Measurements from ENCODE around the gene RNU5B-1. TPM values are rescaled to one million over a fixed set of nuclear protein-coding genes. Genes with fewer than 3 reads are reported as not detected.

Gene RNU5B-1
- total RNA-seq, 1 donor from 2014 or later: 30.4 TPM

DNA sequence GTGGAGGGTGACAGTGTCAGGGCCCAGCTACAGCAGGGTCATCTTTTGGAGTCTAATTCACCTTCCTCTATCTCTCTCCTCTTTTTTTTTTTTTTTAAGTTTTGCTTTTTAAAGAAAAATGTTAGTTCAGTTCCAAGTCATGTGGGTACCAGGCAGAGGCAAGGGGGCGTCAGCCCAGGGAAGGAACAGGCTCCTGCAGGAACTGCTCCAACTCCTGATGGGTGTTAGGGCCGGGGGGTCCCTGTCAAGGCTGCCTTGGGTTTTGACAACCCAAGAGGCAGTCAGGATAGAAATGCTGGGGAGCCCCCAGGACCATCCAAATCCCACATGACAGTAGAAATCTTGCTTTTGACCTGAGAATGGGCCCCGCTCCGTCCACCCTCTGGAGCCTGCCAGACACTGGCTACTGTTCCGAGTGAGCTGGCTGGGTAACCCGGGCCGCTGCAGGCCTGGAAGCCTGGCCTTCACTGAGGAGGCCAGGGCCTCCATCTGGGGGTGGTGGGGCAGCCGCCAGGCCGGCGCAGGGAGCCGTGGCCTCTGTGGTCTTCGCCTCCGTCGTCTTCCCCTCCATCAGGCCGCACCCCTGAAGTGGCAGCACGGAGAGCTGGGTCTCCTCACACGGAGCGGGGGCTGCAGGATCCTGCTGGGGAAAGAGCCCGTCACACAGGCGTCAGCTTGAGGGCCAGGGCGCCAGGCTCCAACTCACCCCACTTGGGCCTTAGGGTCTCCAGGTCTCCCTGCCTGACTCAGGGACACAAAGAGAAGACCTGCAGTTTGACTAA lies 24.2 kb downstream of the RNU5B-1 start:
- no peak for ATAC-seq

DNA sequence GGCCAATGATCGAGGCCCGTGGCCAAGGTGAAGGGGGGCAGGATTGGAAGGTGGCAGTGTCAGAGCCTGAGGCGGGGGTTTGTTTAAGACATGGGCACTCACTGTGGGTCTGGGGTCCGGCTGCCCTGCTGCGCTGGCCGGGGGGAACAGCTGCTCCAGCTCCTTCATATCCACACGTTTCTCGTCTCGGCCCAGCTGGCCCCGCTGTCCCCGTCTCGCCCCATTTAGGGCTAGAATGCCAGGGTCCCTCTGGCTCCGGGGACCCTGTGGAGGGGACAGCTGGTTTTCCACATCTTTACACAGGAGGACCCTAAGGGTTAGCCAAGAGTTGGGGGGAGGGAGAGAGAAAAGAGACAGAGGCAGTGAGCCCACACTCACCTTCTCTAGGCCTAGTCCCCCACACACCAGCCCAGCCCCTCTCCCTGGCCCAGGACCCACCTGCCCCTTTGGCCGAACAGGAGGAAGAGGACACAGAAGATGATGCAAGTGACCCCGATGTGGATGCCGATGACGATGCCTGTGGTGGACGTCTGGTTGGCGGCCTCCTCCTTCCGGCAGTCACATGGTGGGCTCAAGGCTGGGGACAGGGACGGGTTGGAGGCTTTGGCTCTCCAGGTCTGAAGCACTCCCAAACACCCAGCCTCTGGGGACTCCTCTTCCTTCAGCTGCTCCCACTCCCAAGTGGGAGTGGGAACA lies 25.0 kb downstream of the RNU5B-1 start:
- no peak for ATAC-seq

DNA sequence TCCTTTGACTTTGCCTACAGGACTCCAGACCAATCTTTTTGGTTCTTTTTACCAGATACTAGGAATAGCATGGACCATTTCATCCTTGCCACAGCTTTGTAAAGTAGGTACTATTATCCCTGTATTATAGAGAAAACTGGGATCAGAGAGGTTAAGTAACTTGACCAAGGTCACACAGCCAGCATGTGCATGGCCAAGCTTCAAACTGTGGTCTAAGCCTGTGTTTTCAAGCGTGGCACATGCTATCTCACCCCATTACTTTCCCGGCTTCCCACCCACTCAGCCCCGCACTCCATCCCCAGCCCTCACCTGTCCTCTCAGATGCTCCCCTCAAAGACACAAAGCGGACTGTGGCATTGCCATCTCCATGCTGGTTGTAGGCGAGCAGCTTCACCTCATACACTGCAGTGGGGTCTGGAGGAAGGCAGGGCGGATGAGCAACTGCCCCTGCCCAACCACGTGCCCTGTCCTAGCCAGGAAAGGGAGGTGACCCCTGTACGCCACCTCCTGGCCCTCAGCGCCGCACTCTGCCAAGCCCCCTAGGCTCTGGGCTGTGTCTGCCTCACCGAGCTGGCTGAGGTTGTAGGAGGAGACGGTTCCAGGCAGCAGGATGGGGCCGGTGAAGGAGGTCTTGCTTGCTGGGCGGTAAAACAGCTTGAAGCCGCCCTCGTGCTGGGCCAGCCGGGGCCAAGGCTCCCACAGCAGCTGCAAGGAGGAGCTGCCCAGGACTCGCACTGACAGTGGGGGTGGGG lies 25.7 kb downstream of the RNU5B-1 start:
- no peak for ATAC-seq

DNA sequence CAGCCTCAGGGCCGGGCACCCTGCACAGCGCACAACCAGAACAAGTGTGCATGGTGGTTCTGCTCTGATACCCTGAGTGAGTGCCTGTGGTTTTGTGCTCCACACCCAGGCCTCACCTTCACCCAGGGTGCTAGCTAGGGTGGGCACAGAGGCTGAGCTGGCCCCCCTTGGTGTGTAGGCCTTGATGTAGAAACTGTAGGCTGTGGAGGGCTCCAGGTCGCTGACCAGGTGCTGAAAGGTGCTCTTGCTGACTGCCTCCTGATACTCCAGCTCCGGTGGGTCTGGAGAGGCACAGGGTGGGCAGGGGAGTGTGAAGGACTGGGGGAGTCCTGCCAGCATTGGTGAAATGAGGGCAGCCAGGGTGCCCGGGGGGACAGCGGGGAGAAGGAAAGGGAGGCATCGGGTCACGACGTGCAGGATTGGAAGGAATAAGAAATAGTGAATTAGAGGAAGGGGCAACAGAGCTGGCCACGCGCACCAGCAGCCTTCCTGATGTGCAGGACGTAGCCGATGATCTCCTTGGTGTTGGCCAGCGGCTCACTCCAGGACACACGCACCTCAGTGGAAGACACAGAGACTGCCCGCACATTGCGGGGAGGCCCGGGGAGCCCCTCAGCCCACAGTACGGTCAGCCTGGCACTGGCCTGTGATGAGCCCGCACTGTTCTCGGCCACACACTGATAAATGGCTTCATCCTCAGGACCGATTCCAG lies 26.6 kb downstream of the RNU5B-1 start:
- ATAC-seq: no peak

DNA sequence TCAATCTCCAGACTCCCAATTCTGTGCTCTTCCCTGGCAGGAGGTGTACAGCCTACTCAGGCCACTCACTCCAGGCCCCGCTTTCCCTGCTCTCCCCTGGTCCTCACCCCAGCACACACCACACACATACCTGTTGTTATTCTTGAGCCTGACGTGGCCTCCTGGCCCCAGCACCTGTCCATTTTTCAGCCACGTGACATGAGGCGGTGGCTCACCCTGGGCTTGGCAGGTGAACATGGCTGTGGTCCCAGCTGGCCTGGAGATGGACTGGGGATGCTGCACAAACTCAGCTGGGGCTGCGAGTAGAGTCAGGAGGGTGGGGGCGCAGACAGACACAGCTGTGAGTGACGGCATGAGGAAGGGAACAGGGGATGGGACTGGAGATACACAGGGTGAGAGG lies 27.3 kb downstream of the RNU5B-1 start:
- ATAC-seq: no peak

DNA sequence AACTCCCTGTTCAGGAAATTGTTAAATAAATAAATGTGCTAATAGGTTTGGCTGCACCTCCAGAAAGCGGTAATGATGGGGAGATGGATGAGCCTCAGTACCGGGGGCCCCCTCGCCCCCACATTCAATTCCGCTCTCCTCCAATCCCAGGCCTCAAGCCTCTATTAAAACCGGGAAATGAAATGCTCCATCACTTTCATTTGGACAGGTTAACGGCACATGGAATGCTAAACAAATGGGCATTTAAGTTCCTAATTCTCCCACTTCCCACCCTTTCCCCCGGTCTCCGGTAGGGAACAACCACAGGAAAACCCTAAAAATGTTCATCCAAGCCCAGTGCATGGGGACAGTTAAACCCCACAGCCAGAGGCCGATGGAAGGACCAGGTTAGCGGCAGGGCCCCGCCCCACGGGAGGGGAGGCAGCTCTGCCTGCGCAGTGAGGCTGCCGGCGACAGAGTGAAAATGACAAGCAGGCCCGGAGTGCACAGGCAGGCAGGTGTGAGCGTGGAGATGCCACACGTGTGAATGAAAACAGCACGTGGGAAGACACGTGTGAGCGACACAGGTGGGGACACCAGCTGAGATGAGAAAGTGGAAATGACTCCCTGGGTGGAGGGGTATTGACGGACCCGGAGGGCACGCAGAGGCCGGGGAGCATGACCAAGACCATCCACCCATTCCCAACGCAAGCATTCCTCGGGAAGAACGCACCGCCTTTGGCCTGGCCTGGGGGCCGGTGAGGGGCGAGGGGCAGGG lies 28.1 kb downstream of the RNU5B-1 start:
- no peak for ATAC-seq

DNA sequence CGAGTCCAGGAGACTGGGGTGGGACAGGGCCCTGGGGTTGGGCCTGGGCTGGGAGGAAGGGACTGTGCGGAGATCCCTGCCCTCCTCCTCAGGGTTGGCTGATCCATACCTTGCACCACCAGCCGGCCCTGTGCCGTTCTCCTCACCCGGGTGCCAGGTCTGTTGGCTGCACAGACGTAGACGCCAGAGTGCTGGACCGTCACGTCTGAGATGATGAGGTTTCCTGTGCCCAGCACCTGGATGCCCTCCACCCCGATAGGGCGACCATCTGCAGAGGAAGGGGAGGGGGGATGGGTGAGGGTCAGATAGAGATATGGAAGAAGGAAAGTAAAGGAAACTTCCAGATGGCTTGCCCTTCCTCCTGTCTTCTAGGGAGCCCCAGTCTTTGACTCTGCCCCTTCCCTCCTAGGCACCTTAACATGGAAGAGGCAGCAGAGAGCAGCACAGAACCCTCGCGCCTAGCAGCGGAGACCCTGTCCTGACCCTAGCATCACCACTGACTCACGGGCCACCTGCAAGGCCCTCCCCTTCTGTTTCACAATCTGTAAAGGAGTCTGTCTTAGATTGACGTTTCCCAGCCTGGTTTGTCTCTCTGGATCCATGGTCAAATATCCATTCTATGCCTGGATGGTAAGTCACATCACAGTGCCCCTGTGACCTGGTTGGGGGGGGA lies 28.8 kb downstream of the RNU5B-1 start:
- no peak for ATAC-seq

DNA sequence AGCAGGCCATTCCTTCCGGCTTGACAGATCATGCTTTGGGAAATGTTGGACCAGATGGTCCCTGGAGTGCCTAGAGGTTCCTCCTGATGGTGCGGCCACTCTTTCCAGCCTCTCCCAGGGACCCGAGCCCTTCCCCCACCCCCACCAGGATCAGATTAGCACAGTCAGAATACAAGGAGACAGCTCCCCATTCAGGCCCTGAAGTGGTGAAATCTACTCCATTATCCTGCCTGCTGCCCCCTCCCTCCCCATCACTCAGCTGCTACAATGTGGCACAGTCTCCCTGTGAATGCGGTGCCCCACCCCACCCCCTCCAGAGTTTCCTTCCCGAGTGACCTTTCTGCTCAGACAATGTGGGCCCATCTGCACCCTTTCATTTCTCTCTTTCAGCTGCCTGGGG lies 29.4 kb downstream of the RNU5B-1 start:
- ATAC-seq: no peak

DNA sequence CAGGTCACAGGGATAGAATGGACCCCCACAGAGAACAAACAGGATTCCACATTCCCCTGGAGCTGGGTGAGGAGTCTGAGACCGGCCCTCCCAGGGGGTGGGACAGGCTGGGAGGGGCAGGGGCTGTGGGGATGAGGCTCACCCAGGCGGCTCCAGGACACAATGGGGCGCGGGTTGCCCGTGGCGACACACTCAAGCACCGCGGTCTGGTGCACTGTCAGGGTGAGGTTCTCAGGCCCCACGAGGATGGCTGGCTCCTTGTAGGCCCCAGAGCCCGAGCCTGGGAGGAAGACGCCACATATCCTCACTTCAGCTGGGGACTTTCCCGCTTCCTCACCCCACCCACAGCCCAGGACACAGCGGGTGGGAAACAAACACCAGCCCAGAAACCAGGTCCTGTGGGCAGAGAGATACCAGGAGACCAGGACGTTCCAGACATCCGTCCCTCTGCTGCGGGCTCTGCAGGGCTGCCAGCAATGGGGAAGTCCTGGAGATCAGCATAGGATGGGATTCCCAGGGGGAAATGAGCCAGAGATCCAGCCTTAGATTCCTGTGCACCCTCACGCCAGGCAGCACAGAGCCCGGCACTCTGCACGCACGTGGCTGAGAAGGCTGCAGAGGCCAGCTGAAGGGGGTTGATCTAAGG lies 30.2 kb downstream of the RNU5B-1 start:
- no peak for ATAC-seq

DNA sequence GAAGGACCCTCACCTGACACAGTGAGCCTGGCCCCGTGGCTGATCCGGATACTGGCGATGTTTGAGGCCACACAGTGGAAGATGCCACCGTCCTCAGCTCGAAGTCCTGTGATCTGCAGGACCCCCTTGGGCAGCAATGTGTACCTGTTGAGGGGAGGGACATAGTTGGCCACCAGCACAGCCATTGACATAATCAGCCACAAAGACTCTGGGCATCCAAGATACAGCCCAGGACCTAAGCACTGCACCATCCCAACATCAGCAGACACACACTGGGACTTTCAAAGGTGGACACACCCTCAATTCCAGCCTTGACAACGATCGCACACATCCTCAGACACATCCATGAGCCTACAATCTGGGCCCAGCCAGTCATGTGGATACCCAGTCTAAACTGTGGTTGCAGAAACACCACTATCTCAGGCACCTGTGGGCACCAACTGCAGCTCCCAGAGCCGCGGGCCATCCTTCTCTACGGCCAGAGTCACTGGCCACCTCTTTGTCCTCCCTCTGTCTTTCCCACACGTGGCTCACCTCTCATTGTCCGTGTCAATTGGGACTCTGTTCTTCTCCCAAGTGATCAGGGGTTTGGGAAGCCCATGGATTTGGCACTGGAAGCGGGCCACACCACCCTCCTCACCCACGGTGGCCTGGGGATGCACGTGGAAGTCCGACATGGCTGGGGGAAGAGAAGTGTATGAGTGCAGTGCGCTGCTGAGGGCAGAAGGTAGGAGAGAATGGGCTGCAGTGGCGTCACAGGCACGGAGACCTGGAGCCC lies 31.0 kb downstream of the RNU5B-1 start:
- no peak for ATAC-seq

DNA sequence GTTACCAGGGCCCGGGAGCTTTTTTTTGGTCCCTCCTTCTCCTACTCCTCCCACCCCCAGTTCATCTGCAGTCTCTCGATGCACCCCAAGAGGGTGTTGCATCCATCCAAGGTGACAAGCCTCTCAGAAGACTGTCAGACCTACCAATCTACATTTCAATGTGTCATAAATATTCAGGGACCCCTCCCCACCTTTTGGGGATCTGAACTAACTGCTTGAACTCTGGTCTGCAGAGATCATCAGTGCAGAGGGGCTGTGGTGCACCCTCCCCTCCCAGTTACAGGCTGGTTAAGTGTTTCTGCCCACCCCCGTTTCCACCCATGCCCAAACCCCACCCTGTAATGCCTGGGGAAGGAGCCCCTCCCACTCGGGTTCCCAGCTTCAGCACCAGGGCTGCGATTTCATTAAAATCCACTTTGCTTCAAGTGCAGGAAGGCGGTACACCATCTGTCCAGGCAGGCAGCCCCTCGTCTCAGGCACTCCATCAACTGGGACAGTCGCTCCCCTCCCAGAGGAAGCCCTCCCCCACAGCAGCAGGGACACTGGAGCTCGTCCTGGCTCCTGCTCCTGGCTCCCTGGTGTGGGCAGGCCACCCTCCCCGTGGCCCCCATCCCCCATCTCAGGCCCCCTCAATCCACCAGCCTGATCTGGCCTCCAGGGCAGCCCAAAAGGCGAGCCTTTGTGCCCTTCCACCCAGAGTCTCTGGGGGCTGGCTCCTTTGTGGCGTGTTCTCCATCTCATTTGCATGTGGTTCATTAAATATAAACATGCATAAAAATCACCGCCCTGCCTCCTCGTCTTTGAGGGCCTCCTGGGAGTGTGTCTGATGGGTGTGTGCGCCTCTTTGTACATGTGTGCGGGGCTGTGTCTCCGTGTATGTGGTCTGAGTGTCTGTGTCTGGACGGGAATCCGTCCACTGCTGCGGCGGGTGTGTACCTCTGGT lies 32.3 kb downstream of the RNU5B-1 start:
- no peak for ATAC-seq

DNA sequence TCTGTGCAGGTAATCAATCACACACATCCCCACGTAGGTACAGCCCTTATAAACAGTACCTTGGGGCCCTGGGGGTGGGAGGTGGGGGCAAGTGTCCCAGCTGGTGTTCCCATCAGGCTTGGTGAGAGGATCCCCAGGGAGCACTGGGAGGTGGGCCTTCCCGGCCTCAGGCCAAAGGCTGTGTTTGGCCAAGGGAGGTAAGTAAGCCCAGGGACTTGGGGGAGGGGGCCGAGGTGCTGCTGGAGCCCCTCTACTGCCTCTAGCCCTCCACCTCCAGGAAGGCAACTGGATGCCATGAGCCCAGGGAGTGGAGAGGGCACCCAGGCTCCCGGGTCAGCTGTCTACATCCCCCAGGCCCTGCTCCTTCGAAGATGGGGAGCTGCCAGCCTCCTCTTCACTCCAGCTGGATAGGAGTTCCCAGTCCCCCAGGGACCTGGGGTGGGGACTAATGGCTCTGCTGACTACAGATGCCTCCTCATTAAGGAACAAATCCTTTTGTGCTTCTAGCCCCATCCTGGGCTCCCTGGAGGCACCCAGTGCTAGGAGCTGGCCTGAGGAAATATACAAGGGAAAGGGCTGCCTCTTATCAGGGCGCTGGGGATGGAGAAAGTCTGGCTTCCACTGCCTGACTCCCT lies 33.1 kb downstream of the RNU5B-1 start:
- no peak for ATAC-seq

DNA sequence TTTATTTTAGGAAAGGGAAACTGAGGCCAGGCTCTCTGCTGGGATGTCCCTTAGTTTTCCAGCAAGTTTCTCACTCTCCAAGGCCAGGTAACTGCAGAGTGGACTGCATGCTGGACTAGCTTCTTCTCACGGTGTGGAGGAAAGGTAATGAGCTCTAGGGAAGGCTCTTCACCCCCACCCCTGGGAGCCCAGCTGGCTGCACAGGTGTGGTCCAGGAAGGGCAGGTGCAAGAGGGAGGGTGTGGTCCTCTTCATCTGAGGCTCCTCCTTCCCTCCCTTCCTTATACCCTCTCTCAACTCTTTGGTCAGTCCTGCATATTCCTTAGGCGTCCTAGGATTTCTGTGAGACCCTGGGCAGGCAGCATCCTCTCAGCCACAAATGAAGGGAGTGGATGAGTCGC lies 33.9 kb downstream of the RNU5B-1 start:
- no peak for ATAC-seq

DNA sequence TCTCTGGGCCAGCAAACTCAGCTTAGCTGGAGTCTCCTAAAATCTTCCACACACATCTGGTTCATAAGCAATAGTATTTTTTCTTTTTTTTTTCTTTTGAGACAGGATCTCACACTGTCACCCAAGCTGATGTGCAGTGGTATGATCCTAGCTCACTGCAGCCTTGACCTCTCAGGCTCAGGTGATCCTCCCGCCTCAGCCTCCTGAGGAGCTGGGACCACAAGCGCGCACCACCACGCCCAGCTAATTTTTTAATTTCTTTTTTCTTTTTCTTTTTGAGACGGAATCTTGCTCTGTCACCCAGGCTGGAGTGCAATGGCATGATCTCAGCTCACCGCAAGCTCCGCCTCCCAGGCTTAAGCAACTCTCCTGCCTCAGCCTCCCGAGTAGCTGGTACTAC lies 34.3 kb downstream of the RNU5B-1 start:
- no peak for ATAC-seq

DNA sequence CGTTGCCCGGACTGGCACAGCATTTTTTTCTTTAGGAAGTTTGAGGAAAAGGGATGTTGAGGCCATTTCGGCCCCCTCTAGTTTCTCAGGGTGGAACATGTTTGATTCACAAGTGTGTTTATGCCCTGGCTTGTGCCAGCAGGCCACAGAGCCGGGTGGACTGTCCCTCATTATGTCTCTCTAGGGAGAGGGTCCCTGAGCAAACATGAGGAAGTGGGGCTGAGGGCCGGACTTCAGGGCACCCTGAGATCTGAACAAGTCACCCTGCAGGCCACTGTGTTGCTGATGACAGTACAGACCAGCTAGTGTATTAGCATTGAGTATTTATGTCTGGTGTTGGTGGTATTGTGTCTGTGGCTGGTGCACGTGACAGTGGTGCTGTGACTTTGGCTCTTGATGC lies 34.9 kb downstream of the RNU5B-1 start:
- ATAC-seq: no peak

DNA sequence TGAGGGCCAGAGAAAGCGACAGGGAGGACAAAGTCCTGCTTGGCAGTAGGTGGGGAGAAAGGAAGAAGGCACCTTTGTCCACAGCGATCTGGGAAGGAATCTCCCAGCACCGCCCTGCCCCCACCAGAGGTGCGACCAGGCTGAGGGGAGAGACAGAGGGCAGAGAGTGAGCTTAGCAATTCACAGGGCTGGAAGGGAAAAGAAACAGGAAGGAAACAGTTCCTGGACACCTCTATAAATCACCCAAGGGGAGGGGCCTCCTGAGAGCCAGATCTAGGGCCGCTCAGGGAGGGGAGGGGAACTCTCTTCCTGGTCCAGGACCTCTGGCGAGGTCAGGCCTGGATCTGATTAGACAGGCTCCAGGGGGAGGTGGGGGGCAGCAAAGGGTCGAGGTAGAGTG lies 35.4 kb downstream of the RNU5B-1 start:
- no peak for ATAC-seq

DNA sequence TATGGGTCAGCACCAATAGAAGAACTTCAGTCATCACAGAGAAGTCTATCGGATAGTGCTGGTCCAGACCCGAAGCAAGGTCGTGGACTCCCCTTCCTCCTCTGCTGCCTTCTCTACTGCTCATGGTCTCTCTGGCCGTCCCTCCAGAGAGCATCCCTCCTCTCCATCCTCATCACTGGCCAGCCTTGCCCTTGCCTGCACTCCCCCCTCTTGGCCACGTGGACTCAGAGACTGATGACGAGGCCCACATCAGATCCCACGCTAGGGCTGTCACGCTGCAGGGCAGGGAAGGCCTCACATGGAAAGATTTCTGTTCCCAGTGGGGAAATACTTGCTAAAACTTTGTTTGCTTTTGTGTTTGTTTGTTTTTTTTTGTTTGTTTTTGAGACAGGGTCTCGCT lies 38.0 kb downstream of the RNU5B-1 start:
- no peak for ATAC-seq

DNA sequence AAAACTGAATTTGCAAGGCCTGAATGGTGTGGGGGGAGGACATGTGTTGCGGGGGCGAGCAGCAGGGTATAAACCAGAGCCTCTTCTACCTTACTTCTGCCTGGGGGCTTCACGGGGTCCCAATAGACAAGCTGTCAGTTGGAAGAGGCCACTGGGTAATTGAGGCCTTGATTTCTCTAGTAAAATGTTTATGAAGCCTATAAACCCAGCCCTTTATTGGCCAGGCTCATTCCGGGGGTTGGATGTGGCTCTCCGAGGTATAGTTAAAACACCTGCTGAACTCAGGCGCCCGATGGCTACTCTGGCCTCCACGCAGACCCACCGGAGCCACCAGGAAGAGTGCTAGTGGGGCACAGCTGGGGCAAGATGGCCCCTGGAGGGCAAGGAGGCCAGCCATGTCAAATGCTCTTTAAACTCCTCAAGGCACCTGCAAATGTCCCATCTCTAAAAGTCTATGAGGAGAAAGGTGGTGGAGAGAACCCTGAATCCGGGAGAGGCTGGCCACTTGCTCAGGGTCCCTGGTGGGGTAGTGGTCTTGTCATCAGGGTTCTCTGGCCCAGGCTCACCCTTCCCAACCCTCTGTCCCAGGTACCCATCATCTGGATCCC lies 39.0 kb downstream of the RNU5B-1 start:
- no peak for ATAC-seq

Data from esophagus mucosa (tissue), 1 donor.